ENCODE results near the gene PTCD3. TPM values are rescaled to one million over a fixed set of nuclear protein-coding genes. Genes with fewer than 3 reads are reported as not detected.

Gene PTCD3
- total and polyA plus RNA-seq, 2 donors (not counting 1 experiment from before 2014, with no cell fraction given) = 58.6 to 66.9 TPM

DNA sequence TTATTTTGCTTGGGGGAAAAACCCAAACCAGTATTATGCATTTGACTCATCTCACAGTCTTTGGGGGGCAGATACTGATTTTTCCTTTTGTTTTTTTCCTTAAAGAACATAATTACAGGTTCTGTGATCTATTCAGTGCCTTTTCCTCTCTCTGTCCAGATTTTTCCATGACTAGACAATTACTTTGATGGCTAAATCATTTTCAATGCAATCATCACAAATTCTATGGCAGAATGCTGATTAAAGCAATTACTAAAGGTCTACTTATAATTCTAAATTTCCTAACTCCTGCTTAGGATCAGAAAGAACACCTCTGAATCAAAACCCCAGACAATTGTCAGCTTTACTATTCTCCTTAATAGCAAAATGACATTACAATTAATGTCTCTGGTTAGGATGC is 39.1 kb upstream of the PTCD3 start:
- Histone ChIP-seq H3K9ac (ENCODE audit: insufficient read depth, low read length) (no peak overlapping the region), H3K79me2 (ENCODE audit: control insufficient read depth, insufficient read depth, low read length) (no peaks in the 10 kb centered on the region), H3K27ac (ENCODE audit: insufficient read depth, low read length) (no peak overlapping the region), H3K27me3 (ENCODE audit: control insufficient read depth, insufficient read depth, low read length) (no peaks in the 10 kb centered on the region), H3K36me3 (ENCODE audit: control insufficient read depth, insufficient read depth, low read length) (peaks cover 20% of the 10 kb centered on the region), H2AFZ (ENCODE audit: low read length) (no peak overlapping the region), H4K20me1 (ENCODE audit: control insufficient read depth, extremely low read depth, insufficient read depth, low read length) (no peaks in the 10 kb centered on the region), H3K9me3 (ENCODE audit: control insufficient read depth, insufficient read depth, low read depth, low read length) (no peaks in the 10 kb centered on the region), H3K4me2 (ENCODE audit: extremely low read depth, insufficient read depth, low read length) (no peak overlapping the region), H3K4me3 (replicated peaks in 1 of 4; ENCODE audit: control extremely low read depth in 1 of 4, insufficient read depth in 1 of 4, low read depth in 3 of 4, low read length in 4 of 4) (no peak overlapping the region), H3K4me1 (ENCODE audit: control insufficient read depth, extremely low read depth, insufficient read depth, low read length) (peaks cover 2% of the 10 kb centered on the region)
- TF ChIP-seq EZH2 (IDR thresholded peaks at IDR 0.05; ENCODE audit: low read length, missing control alignments) = no peak
- TF ChIP-seq, protein P1, sequence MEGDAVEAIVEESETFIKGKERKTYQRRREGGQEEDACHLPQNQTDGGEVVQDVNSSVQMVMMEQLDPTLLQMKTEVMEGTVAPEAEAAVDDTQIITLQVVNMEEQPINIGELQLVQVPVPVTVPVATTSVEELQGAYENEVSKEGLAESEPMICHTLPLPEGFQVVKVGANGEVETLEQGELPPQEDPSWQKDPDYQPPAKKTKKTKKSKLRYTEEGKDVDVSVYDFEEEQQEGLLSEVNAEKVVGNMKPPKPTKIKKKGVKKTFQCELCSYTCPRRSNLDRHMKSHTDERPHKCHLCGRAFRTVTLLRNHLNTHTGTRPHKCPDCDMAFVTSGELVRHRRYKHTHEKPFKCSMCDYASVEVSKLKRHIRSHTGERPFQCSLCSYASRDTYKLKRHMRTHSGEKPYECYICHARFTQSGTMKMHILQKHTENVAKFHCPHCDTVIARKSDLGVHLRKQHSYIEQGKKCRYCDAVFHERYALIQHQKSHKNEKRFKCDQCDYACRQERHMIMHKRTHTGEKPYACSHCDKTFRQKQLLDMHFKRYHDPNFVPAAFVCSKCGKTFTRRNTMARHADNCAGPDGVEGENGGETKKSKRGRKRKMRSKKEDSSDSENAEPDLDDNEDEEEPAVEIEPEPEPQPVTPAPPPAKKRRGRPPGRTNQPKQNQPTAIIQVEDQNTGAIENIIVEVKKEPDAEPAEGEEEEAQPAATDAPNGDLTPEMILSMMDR (conservative IDR thresholded peaks at IDR 0.05 in 1 of 2, IDR thresholded peaks at IDR 0.05 in 1 of 2; ENCODE audit: low read depth in 1 of 2, low read length in 2 of 2) = no peak
- DNase-seq (ENCODE audit: low read depth in 2 of 2) = no peak

GRCh38 chr2:86068136-86068588 is 37.9 kb upstream of the PTCD3 start:
- peak; percentile 31 to 68 for DNase-seq (ENCODE audit: low read depth in 2 of 2)
- H3K27ac ChIP-seq (ENCODE audit: insufficient read depth, low read length) = no peak overlapping the region
- H3K9ac ChIP-seq (ENCODE audit: insufficient read depth, low read length) = no peak overlapping the region
- no peaks in the 10 kb centered on the region for H3K9me3 ChIP-seq (ENCODE audit: control insufficient read depth, insufficient read depth, low read depth, low read length)
- no peaks in the 10 kb centered on the region for H3K79me2 ChIP-seq (ENCODE audit: control insufficient read depth, insufficient read depth, low read length)
- H3K4me1 ChIP-seq (ENCODE audit: control insufficient read depth, extremely low read depth, insufficient read depth, low read length) = peaks cover 2% of the 10 kb centered on the region
- H3K27me3 ChIP-seq (ENCODE audit: control insufficient read depth, insufficient read depth, low read length) = no peaks in the 10 kb centered on the region
- no peaks in the 10 kb centered on the region for H4K20me1 ChIP-seq (ENCODE audit: control insufficient read depth, extremely low read depth, insufficient read depth, low read length)
- no peak overlapping the region for H3K4me3 ChIP-seq (replicated peaks in 1 of 4; ENCODE audit: control extremely low read depth in 1 of 4, insufficient read depth in 1 of 4, low read depth in 3 of 4, low read length in 4 of 4)
- H3K36me3 ChIP-seq (ENCODE audit: control insufficient read depth, insufficient read depth, low read length) = peaks cover 20% of the 10 kb centered on the region
- H2AFZ ChIP-seq (ENCODE audit: low read length) = no peak overlapping the region
- no peak for TF ChIP-seq EZH2 (IDR thresholded peaks at IDR 0.05; ENCODE audit: low read length, missing control alignments)
- TF ChIP-seq, protein P1 (conservative IDR thresholded peaks at IDR 0.05 in 1 of 2, IDR thresholded peaks at IDR 0.05 in 1 of 2; ENCODE audit: low read depth in 1 of 2, low read length in 2 of 2) = no peak
- no peak overlapping the region for H3K4me2 ChIP-seq (ENCODE audit: extremely low read depth, insufficient read depth, low read length)

GRCh38 chr2:86068648-86069047 is 37.4 kb upstream of the PTCD3 start:
- H2AFZ ChIP-seq (ENCODE audit: low read length) = no peak overlapping the region
- peaks cover 2% of the 10 kb centered on the region for H3K4me1 ChIP-seq (ENCODE audit: control insufficient read depth, extremely low read depth, insufficient read depth, low read length)
- no peak overlapping the region for H3K27ac ChIP-seq (ENCODE audit: insufficient read depth, low read length)
- peaks cover 23% of the 10 kb centered on the region for H3K36me3 ChIP-seq (ENCODE audit: control insufficient read depth, insufficient read depth, low read length)
- no peaks in the 10 kb centered on the region for H4K20me1 ChIP-seq (ENCODE audit: control insufficient read depth, extremely low read depth, insufficient read depth, low read length)
- H3K4me2 ChIP-seq (ENCODE audit: extremely low read depth, insufficient read depth, low read length) = no peak overlapping the region
- H3K4me3 ChIP-seq (replicated peaks in 1 of 4; ENCODE audit: control extremely low read depth in 1 of 4, insufficient read depth in 1 of 4, low read depth in 3 of 4, low read length in 4 of 4) = no peak overlapping the region
- H3K9me3 ChIP-seq (ENCODE audit: control insufficient read depth, insufficient read depth, low read depth, low read length) = no peaks in the 10 kb centered on the region
- TF ChIP-seq, protein P1 (conservative IDR thresholded peaks at IDR 0.05 in 1 of 2, IDR thresholded peaks at IDR 0.05 in 1 of 2; ENCODE audit: low read depth in 1 of 2, low read length in 2 of 2) = no peak
- TF ChIP-seq EZH2 (IDR thresholded peaks at IDR 0.05; ENCODE audit: low read length, missing control alignments) = no peak
- no peaks in the 10 kb centered on the region for H3K27me3 ChIP-seq (ENCODE audit: control insufficient read depth, insufficient read depth, low read length)
- no peaks in the 10 kb centered on the region for H3K79me2 ChIP-seq (ENCODE audit: control insufficient read depth, insufficient read depth, low read length)
- DNase-seq (ENCODE audit: low read depth in 2 of 2) = no peak
- H3K9ac ChIP-seq (ENCODE audit: insufficient read depth, low read length) = no peak overlapping the region
